Bone marrow (tissue), 2 donors: ENCODE data around the gene GPC1.
"Not testable (repeated sequence)": the region's sequence is repeated elsewhere in the genome, so short reads cannot be mapped to it uniquely, and the experiment has no call there.

Experiments
- DNase-seq, 2 donors: peaks; one replicate each; lab custom pipeline; 2025; lab: John Stamatoyannopoulos, UW

GPC1 gene

GRCh38 chr2:240467149-240467642 is 31.7 kb downstream of the GPC1 start:
- DNase-seq, result no peak

- DNase-seq, result no peak
Measured at GRCh38 chr2:240467659-240468302, 32.3 kb downstream of the GPC1 start.

GRCh38 chr2:240468303-240469238 is 33.1 kb downstream of the GPC1 start:
- DNase-seq, result no peak

- DNase-seq, result no peak
Measured at GRCh38 chr2:240469239-240469636, 33.8 kb downstream of the GPC1 start.

GRCh38 chr2:240469740-240470139 is 34.3 kb downstream of the GPC1 start:
- no peak for DNase-seq

GRCh38 chr2:240472078-240472790 is 36.8 kb downstream of the GPC1 start:
- no peak for DNase-seq

- no peak for DNase-seq
Measured at GRCh38 chr2:240473211-240473610, 37.7 kb downstream of the GPC1 start.

GRCh38 chr2:240477916-240478315 is 42.5 kb downstream of the GPC1 start:
- DNase-seq, result no peak

- no peak for DNase-seq
Measured at GRCh38 chr2:240478346-240479110, 43.1 kb downstream of the GPC1 start.

GRCh38 chr2:240479111-240479501 is 43.6 kb downstream of the GPC1 start:
- no peak for DNase-seq

- DNase-seq, result no peak
Measured at GRCh38 chr2:240480834-240481623, 45.6 kb downstream of the GPC1 start.

- no peak for DNase-seq
Measured at GRCh38 chr2:240481720-240482119, 46.3 kb downstream of the GPC1 start.

GRCh38 chr2:240482141-240482540 is 46.7 kb downstream of the GPC1 start:
- no peak for DNase-seq

GRCh38 chr2:240491483-240491882 is 56.0 kb downstream of the GPC1 start:
- no peak for DNase-seq

GRCh38 chr2:240494194-240494793 is 58.8 kb downstream of the GPC1 start:
- DNase-seq, result no peak

- not testable (repeated sequence) for DNase-seq
Measured at GRCh38 chr2:240494942-240495341, 59.5 kb downstream of the GPC1 start.

- DNase-seq, result not testable (repeated sequence)
Measured at GRCh38 chr2:240497082-240497481, 61.6 kb downstream of the GPC1 start.

- no peak for DNase-seq
Measured at GRCh38 chr2:240498171-240498957, 62.9 kb downstream of the GPC1 start.

- no peak for DNase-seq
Measured at GRCh38 chr2:240498958-240499260, 63.4 kb downstream of the GPC1 start.
